Sigmoid colon (tissue), 4 donors: ENCODE data around the gene KCTD3.

Source experiments
- CTCF ChIP-seq, 4 experiments: fragments of 450-650 bp in 3 of 4; fragments of 200-600 bp in 1 of 4; IDR thresholded peaks; one replicate each; pipeline ENCODE4 v1.5.1; 2016 to 2019; ENCODE audit warnings: antibody characterized with exemption in 4 of 4, mild to moderate bottlenecking in 3 of 4, moderate library complexity in 2 of 4
- POLR2A ChIP-seq, 2 donors: fragments of 450-650 bp; IDR thresholded peaks; one replicate each; pipeline ENCODE4 v1.6.1; 2016; ENCODE audit warnings: antibody characterized with exemption in 2 of 2, mild to moderate bottlenecking in 2 of 2, moderate library complexity in 2 of 2
- POLR2AphosphoS5 ChIP-seq, 4 donors: sonication (generic); formaldehyde crosslinking; IDR thresholded peaks; one replicate each; pipeline ENCODE4 v1.6.1; 2017; ENCODE audit warnings: antibody characterized with exemption in 4 of 4

- TF ChIP-seq CTCF (IDR thresholded peaks at IDR 0.05) (no peak), POLR2A (IDR thresholded peaks at IDR 0.05) (no peak), POLR2AphosphoS5 (IDR thresholded peaks at IDR 0.05) (no peak)
Measured at GRCh38 chr1:215657047-215657446, 89.9 kb downstream of the KCTD3 start.
